BLaER1 (cell line): ENCODE results near the gene ZRANB1.

Source experiments
- H3K27ac ChIP-seq: shearing (Covaris generic); formaldehyde crosslinking; 2 replicates; pipeline ENCODE4 v1.8.1; 2022
- H3K27me3 ChIP-seq: shearing (Covaris generic); formaldehyde crosslinking; 2 replicates; pipeline ENCODE4 v1.8.1; 2022
- H3K36me3 ChIP-seq: shearing (Covaris generic); formaldehyde crosslinking; 2 replicates; pipeline ENCODE4 v1.8.1; 2022
- H3K4me1 ChIP-seq: shearing (Covaris generic); formaldehyde crosslinking; 2 replicates; pipeline ENCODE4 v1.8.1; 2022
- H3K4me2 ChIP-seq: shearing (Covaris generic); formaldehyde crosslinking; 2 replicates; pipeline ENCODE4 v1.8.1; 2022
- H3K4me3 ChIP-seq: shearing (Covaris generic); formaldehyde crosslinking; 2 replicates; pipeline ENCODE4 v1.8.1; 2022
- H3K9ac ChIP-seq: shearing (Covaris generic); formaldehyde crosslinking; 2 replicates; pipeline ENCODE4 v1.8.1; 2022
- H3K9me3 ChIP-seq: shearing (Covaris generic); formaldehyde crosslinking; 2 replicates; pipeline ENCODE4 v1.8.1; 2022
- H4K20me1 ChIP-seq: shearing (Covaris generic); formaldehyde crosslinking; 2 replicates; pipeline ENCODE4 v1.8.1; 2022
- Cebpa-rat ChIP-seq: shearing (Covaris generic); IDR thresholded peaks from 2 replicates; pipeline ENCODE4 v1.8.1; 2022

ZRANB1 gene

GRCh38 chr10:124959564-124959963 lies 17.6 kb downstream of the ZRANB1 start:
- Histone ChIP-seq H3K4me3 (no peak overlapping the region), H3K9me3 (no peaks in the 10 kb centered on the region), H4K20me1 (peaks cover 100% of the 10 kb centered on the region), H3K4me1 (peaks cover 32% of the 10 kb centered on the region), H3K4me2 (no peak overlapping the region), H3K9ac (no peak overlapping the region), H3K27ac (no peak overlapping the region), H3K36me3 (peaks cover 8% of the 10 kb centered on the region; the same call in 1 of the 2 replicates), H3K27me3 (no peaks in the 10 kb centered on the region)
- no peak for TF ChIP-seq Cebpa-rat

GRCh38 chr10:124961248-124961570 lies 19.3 kb downstream of the ZRANB1 start:
- Histone ChIP-seq H3K4me2 (no peak overlapping the region), H3K27ac (no peak overlapping the region), H3K36me3 (peaks cover 13% of the 10 kb centered on the region), H3K4me1 (peaks cover 21% of the 10 kb centered on the region), H4K20me1 (peaks cover 100% of the 10 kb centered on the region), H3K9ac (no peak overlapping the region), H3K9me3 (no peaks in the 10 kb centered on the region), H3K4me3 (no peak overlapping the region), H3K27me3 (no peaks in the 10 kb centered on the region)
- no peak for TF ChIP-seq Cebpa-rat

- peaks cover 100% of the 10 kb centered on the region for H4K20me1 ChIP-seq
Measured at GRCh38 chr10:124962421-124962820, 20.5 kb downstream of the ZRANB1 start.

GRCh38 chr10:124963866-124964720 lies 22.2 kb downstream of the ZRANB1 start:
- Histone ChIP-seq H3K36me3 (peaks cover 41% of the 10 kb centered on the region), H4K20me1 (peaks cover 100% of the 10 kb centered on the region)

More at GRCh38 chr10:124962421-124962820, 20.5 kb downstream of the ZRANB1 start:
- H3K27ac ChIP-seq, result no peak overlapping the region
- H3K9ac ChIP-seq, result no peak overlapping the region
- TF ChIP-seq Cebpa-rat, result no peak
- H3K27me3 ChIP-seq, result no peaks in the 10 kb centered on the region
- H3K4me2 ChIP-seq, result no peak overlapping the region
- peaks cover 9% of the 10 kb centered on the region for H3K4me1 ChIP-seq
- H3K4me3 ChIP-seq, result no peak overlapping the region
- H3K36me3 ChIP-seq, result peaks cover 25% of the 10 kb centered on the region
- no peaks in the 10 kb centered on the region for H3K9me3 ChIP-seq

GRCh38 chr10:124966008-124966407 lies 24.1 kb downstream of the ZRANB1 start:
- no peaks in the 10 kb centered on the region for H3K27me3 ChIP-seq
- H3K4me2 ChIP-seq, result no peak overlapping the region
- peaks cover 10% of the 10 kb centered on the region for H3K4me1 ChIP-seq
- H3K9me3 ChIP-seq, result no peaks in the 10 kb centered on the region
- H3K36me3 ChIP-seq, result peaks cover 61% of the 10 kb centered on the region
- TF ChIP-seq Cebpa-rat, result no peak
- no peak overlapping the region for H3K27ac ChIP-seq
- no peak overlapping the region for H3K4me3 ChIP-seq
- H4K20me1 ChIP-seq, result peaks cover 100% of the 10 kb centered on the region
- H3K9ac ChIP-seq, result no peak overlapping the region

More at GRCh38 chr10:124963866-124964720, 22.2 kb downstream of the ZRANB1 start:
- Histone ChIP-seq H3K9me3 (no peaks in the 10 kb centered on the region), H3K4me3 (no peak overlapping the region), H3K9ac (no peak overlapping the region), H3K4me1 (no peaks in the 10 kb centered on the region), H3K4me2 (no peak overlapping the region), H3K27me3 (no peaks in the 10 kb centered on the region), H3K27ac (no peak overlapping the region)
- TF ChIP-seq Cebpa-rat, result no peak

GRCh38 chr10:124967255-124967654 lies 25.3 kb downstream of the ZRANB1 start:
- H4K20me1 ChIP-seq, result peaks cover 100% of the 10 kb centered on the region
- no peak overlapping the region for H3K9ac ChIP-seq
- H3K27me3 ChIP-seq, result no peaks in the 10 kb centered on the region
- no peaks in the 10 kb centered on the region for H3K9me3 ChIP-seq
- H3K4me2 ChIP-seq, result no peak overlapping the region
- no peak overlapping the region for H3K27ac ChIP-seq
- no peak for TF ChIP-seq Cebpa-rat
- peaks cover 69% of the 10 kb centered on the region for H3K36me3 ChIP-seq
- H3K4me1 ChIP-seq, result peaks cover 16% of the 10 kb centered on the region
- H3K4me3 ChIP-seq, result no peak overlapping the region

GRCh38 chr10:124971276-124971675 lies 29.4 kb downstream of the ZRANB1 start:
- Histone ChIP-seq H3K4me1 (peaks cover 16% of the 10 kb centered on the region), H3K4me2 (0 out of 2 replicates have a peak overlapping the region, but pooled peaks have one; percentile 15), H3K27ac (no peak overlapping the region), H3K9ac (0 out of 2 replicates have a peak overlapping the region, but pooled peaks have one; percentile 12), H3K9me3 (no peaks in the 10 kb centered on the region), H4K20me1 (peaks cover 92% of the 10 kb centered on the region), H3K36me3 (peaks cover 95% of the 10 kb centered on the region), H3K27me3 (no peaks in the 10 kb centered on the region), H3K4me3 (no peak overlapping the region)
- TF ChIP-seq Cebpa-rat, result no peak

- Histone ChIP-seq H3K4me3 (no peak overlapping the region), H3K36me3 (peaks cover 95% of the 10 kb centered on the region), H4K20me1 (peaks cover 92% of the 10 kb centered on the region), H3K9ac (no peak overlapping the region), H3K9me3 (no peaks in the 10 kb centered on the region), H3K27me3 (no peaks in the 10 kb centered on the region), H3K4me2 (no peak overlapping the region), H3K4me1 (peaks cover 16% of the 10 kb centered on the region), H3K27ac (no peak overlapping the region)
- TF ChIP-seq Cebpa-rat, result no peak
Measured at GRCh38 chr10:124972637-124973036, 30.7 kb downstream of the ZRANB1 start.

- Histone ChIP-seq H4K20me1 (peaks cover 92% of the 10 kb centered on the region), H3K36me3 (peaks cover 95% of the 10 kb centered on the region), H3K27me3 (no peaks in the 10 kb centered on the region), H3K4me1 (peaks cover 16% of the 10 kb centered on the region), H3K4me2 (no peak overlapping the region), H3K9ac (no peak overlapping the region), H3K4me3 (no peak overlapping the region), H3K27ac (no peak overlapping the region), H3K9me3 (no peaks in the 10 kb centered on the region)
- TF ChIP-seq Cebpa-rat, result no peak
Measured at GRCh38 chr10:124974131-124974530, 32.2 kb downstream of the ZRANB1 start.

- no peak overlapping the region for H3K4me2 ChIP-seq
- peaks cover 86% of the 10 kb centered on the region for H3K36me3 ChIP-seq
- H3K4me1 ChIP-seq, result peaks cover 5% of the 10 kb centered on the region
- no peak overlapping the region for H3K9ac ChIP-seq
- no peaks in the 10 kb centered on the region for H3K27me3 ChIP-seq
- H4K20me1 ChIP-seq, result peaks cover 92% of the 10 kb centered on the region
- no peak overlapping the region for H3K4me3 ChIP-seq
- no peak for TF ChIP-seq Cebpa-rat
- no peak overlapping the region for H3K27ac ChIP-seq
- no peaks in the 10 kb centered on the region for H3K9me3 ChIP-seq
Measured at GRCh38 chr10:124975977-124976514, 34.1 kb downstream of the ZRANB1 start.
